WTC11 (cell line): ENCODE results near the gene MAN1A2. TPM values are rescaled to one million over a fixed set of nuclear protein-coding genes. Genes with fewer than 3 reads are reported as not detected.

ENCODE experiments used
- ATAC-seq: fragments of 200-7000 bp; cut with Tn5 transposase; 2 replicates; pipeline ENCODE4 v1.10.0; 2021; ENCODE audit warnings: mild to moderate bottlenecking, moderate library complexity
- CTCF ChIA-PET: fragments of 300-600 bp; sonication (Branson Sonifier 250); formaldehyde crosslinking; loops from one replicate; lab custom pipeline; 2021; ENCODE audit warnings: antibody characterized with exemption; lab: Charles Lee
- POLR2A ChIA-PET: fragments of 350-600 bp; sonication (Branson Sonifier 250); formaldehyde crosslinking; loops from one replicate; lab custom pipeline; 2021; ENCODE audit warnings: antibody characterized with exemption; lab: Charles Lee
- DNase-seq: peaks from one replicate; pipeline ENCODE4 v3.0.0; 2021; ENCODE audit warnings: low spot score
- H3K27ac Mint-ChIP-seq: 2 replicates; pipeline ENCODE4 v1.8.0; 2021; ENCODE audit warnings: mixed read lengths
- H3K27me3 Mint-ChIP-seq: 2 replicates; pipeline ENCODE4 v1.8.0; 2021; ENCODE audit warnings: low read depth, mild to moderate bottlenecking, moderate library complexity, mixed read lengths
- H3K36me3 Mint-ChIP-seq: 2 replicates; pipeline ENCODE4 v1.8.0; 2021; ENCODE audit warnings: mixed read lengths
- H3K4me1 Mint-ChIP-seq: 2 replicates; pipeline ENCODE4 v1.8.0; 2022; ENCODE audit warnings: mixed read lengths
- H3K4me3 Mint-ChIP-seq: 2 replicates; pipeline ENCODE4 v1.8.0; 2021; ENCODE audit warnings: mild to moderate bottlenecking, moderate library complexity, mixed read lengths
- H3K9me3 Mint-ChIP-seq: 2 replicates; pipeline ENCODE4 v1.8.0; 2021; ENCODE audit warnings: mixed read lengths
- CDX4 ChIP-seq: fragments of 250-450 bp; sonication (Bioruptor Pico); IDR thresholded peaks from 2 replicates; pipeline ENCODE4 v1.9.0; 2021; ENCODE audit warnings: moderate library complexity, mild to moderate bottlenecking, inconsistent platforms, borderline replicate concordance
- E2F5 ChIP-seq: sonication (generic); formaldehyde crosslinking; IDR thresholded peaks from 2 replicates; pipeline ENCODE4 v1.8.1; 2022; ENCODE audit warnings: mild to moderate bottlenecking, moderate library complexity, missing genetic modification reagents
- ERG ChIP-seq: fragments of 250-450 bp; sonication (Bioruptor Pico); IDR thresholded peaks from 2 replicates; pipeline ENCODE4 v1.8.0; 2021; ENCODE audit warnings: mild to moderate bottlenecking
- MAX ChIP-seq: sonication (generic); formaldehyde crosslinking; IDR thresholded peaks from 2 replicates; pipeline ENCODE4 v1.8.0; 2022; ENCODE audit warnings: mild to moderate bottlenecking, missing genetic modification reagents
- ZBTB21 ChIP-seq: sonication (generic); formaldehyde crosslinking; IDR thresholded peaks from 2 replicates; pipeline ENCODE4 v1.8.1; 2023; ENCODE audit warnings: mild to moderate bottlenecking, missing genetic modification reagents, borderline replicate concordance
- ZBTB43 ChIP-seq: sonication (generic); formaldehyde crosslinking; IDR thresholded peaks from 2 replicates; pipeline ENCODE4 v1.8.1; 2023; ENCODE audit warnings: mild to moderate bottlenecking, missing genetic modification reagents
- ZNF263 ChIP-seq: sonication (generic); formaldehyde crosslinking; IDR thresholded peaks from 2 replicates; pipeline ENCODE4 v1.8.1; 2022; ENCODE audit warnings: low read depth, mild to moderate bottlenecking, moderate library complexity, missing genetic modification reagents
- ZNF281 ChIP-seq: sonication (generic); formaldehyde crosslinking; IDR thresholded peaks from 2 replicates; pipeline ENCODE4 v1.8.0; 2023; ENCODE audit warnings: mild to moderate bottlenecking, missing genetic modification reagents
- ZNF512 ChIP-seq: sonication (generic); formaldehyde crosslinking; IDR thresholded peaks from 2 replicates; pipeline ENCODE4 v1.8.1; 2022; ENCODE audit warnings: missing genetic modification reagents, borderline replicate concordance
- ZSCAN18 ChIP-seq: fragments of 250-450 bp; sonication (Bioruptor Pico); IDR thresholded peaks from 2 replicates; pipeline ENCODE4 v2.1.2; 2022; ENCODE audit warnings: mild to moderate bottlenecking, moderate library complexity
- total RNA-seq: library from RNA; stranded (reverse); gene quantifications from 3 replicates; pipeline ENCODE4 v1.2.3, GENCODE V29; 2021

MAN1A2 gene
- total RNA-seq, 1 experiment from 2014 or later, result 16.0 TPM

- ATAC-seq, result no peak
- CTCF ChIA-PET, result interaction anchor here (1.4 kb wide), 1 partner anchor 208 kb away, joined by 3 read pairs; no protein-coding TSS in a partner anchor
- Mint-ChIP-seq H3K9me3 (peaks cover 15% of the 10 kb centered on the region; the same call in 1 of the 2 replicates), H3K4me1 (peaks cover 14% of the 10 kb centered on the region), H3K36me3 (no peaks in the 10 kb centered on the region), H3K27me3 (no peaks in the 10 kb centered on the region), H3K4me3 (no peak overlapping the region), H3K27ac (no peak overlapping the region)
- TF ChIP-seq E2F5 (CRISPR knock-in tag), result no peak
- TF ChIP-seq MAX (CRISPR knock-in tag), result no peak
- TF ChIP-seq ZNF263 (CRISPR knock-in tag), result no peak
- DNase-seq, result no peak
- POLR2A ChIA-PET, result no interaction called here
Measured at GRCh38 chr1:117336088-117336817, 31.0 kb upstream of the MAN1A2 start.

- no peak overlapping the region for H3K4me3 Mint-ChIP-seq
- no peak overlapping the region for H3K27ac Mint-ChIP-seq
- DNase-seq, result no peak
- H3K9me3 Mint-ChIP-seq, result peaks cover 15% of the 10 kb centered on the region; the same call in 1 of the 2 replicates
- H3K27me3 Mint-ChIP-seq, result peaks cover 30% of the 10 kb centered on the region
- POLR2A ChIA-PET, result no interaction called here
- peaks cover 11% of the 10 kb centered on the region for H3K4me1 Mint-ChIP-seq
- ATAC-seq, result no peak
- TF ChIP-seq ZBTB21 (CRISPR knock-in tag), result no peak
- TF ChIP-seq ZNF512 (CRISPR knock-in tag), result no peak
- no peak for TF ChIP-seq ZSCAN18 (CRISPR knock-in tag)
- TF ChIP-seq ZBTB43, result no peak
- no peak for TF ChIP-seq ZNF281 (CRISPR knock-in tag)
- no peak for TF ChIP-seq MAX (CRISPR knock-in tag)
- TF ChIP-seq CDX4 (CRISPR knock-in tag), result no peak
- TF ChIP-seq ERG (CRISPR knock-in tag), result no peak
- CTCF ChIA-PET, result no interaction called here
- no peaks in the 10 kb centered on the region for H3K36me3 Mint-ChIP-seq
Measured at GRCh38 chr1:117339866-117340700, 27.2 kb upstream of the MAN1A2 start.
